GM12891 (cell line): ENCODE data around the gene TMEM273.
"Not testable (repeated sequence)": the region's sequence is repeated elsewhere in the genome, so short reads cannot be mapped to it uniquely, and the experiment has no call there.

Source experiments
- DNase-seq: peaks from one replicate; pipeline ENCODE4 v3.0.0; 2011; ENCODE audit warnings: low spot score; ENCODE audit not compliant: insufficient read length
- FAIRE-seq: peaks from 2 replicates; lab custom pipeline; 2011; peaks lifted over from hg19 to GRCh38; lab: Jason Lieb, UNC
- PAX5 ChIP-seq: IDR thresholded peaks from 2 replicates; pipeline ENCODE4 v1.6.1; 2011; ENCODE audit warnings: low read length, moderate library complexity, mild to moderate bottlenecking; ENCODE audit not compliant: insufficient read depth, severe bottlenecking
- POLR2A ChIP-seq: IDR thresholded peaks from 2 replicates; pipeline ENCODE4 v1.6.1; 2011; ENCODE audit warnings: low read depth, low read length, control low read depth
- POLR2AphosphoS5 ChIP-seq: IDR thresholded peaks from 2 replicates; pipeline ENCODE4 v1.6.1; 2011; ENCODE audit warnings: low read depth, low read length, control low read depth
- POU2F2 ChIP-seq: IDR thresholded peaks from 2 replicates; pipeline ENCODE4 v1.6.1; 2011; ENCODE audit warnings: low read depth, mild to moderate bottlenecking, control low read depth, low read length, moderate library complexity
- SPI1 ChIP-seq: IDR thresholded peaks from 2 replicates; pipeline ENCODE4 v1.6.1; 2011; ENCODE audit warnings: low read depth, low read length, control low read depth
- TAF1 ChIP-seq: IDR thresholded peaks from 2 replicates; pipeline ENCODE4 v1.6.1; 2011; ENCODE audit warnings: low read depth, low read length, control low read depth

The TMEM273 gene

DNA sequence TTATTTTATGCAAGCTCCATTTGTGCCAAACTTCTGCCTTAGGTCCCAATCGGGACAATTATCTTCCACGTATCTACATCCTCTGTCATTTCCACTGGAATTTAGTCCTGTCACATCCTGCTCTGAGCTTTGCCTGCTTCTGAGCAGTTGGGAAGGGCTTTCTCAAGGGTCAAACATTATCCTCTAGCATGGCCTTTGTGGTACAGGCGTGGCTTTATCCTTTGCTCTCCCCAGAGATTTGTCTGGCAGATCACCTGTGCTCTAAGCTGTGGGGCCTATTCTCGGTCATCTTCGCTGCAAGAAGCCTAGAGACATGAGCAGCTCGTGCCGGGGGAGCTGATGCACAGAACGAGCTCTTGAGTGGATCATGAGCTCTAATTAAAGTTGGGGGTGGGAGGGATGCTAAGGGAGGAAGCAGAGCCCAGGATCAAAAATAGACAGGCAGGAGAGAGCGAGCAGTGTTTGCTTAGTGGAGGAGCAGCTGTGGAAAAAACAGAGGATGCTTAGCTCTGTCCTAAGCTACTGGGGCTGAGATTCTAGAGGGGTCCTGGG lies 19.8 kb upstream of the TMEM273 start:
- FAIRE-seq (no peak), DNase-seq (no peak)
- TF ChIP-seq POLR2AphosphoS5 (no peak), POLR2A (no peak), POU2F2 (no peak), SPI1 (no peak), PAX5 (no peak), TAF1 (no peak)

DNA sequence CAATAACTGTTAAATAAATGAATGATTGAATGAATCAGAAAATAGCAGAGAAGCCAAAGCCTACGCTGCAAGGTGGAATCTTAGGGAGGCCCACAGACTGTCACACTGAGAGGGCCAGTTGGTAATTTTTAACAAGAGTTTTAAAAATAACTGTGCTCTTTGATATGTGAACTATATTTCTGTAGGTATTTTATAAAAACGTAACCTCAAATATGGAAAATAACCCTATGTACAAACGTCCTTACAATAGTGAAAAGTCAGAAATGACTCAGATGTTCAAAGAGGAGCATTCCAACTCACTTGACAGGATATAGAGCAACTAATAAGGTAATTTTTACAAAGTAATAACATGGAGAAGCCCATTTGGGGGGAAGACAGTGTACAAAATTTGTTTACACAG lies 18.9 kb upstream of the TMEM273 start:
- TF ChIP-seq SPI1 (no peak), POLR2AphosphoS5 (no peak), PAX5 (no peak)
- FAIRE-seq (no peak), DNase-seq (no peak)

DNA sequence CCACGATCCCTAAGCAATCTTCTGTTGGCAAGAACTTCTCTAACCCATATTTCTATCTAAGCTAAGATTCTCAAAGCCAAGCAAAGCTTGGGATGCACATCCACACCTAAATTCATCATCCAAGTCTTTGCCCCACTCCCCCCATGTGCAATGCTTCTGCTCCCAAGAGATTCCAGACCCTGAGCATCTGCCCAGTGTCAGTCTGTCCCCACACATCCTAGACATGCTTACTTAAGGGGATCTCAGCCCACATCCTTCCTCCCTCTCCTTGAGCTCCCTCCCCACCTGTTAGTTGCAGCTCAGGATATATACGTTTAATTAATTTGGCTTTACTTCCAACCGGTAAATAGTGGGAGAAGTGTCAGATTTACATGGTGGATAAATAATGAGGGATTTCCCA lies 17.0 kb upstream of the TMEM273 start:
- no peak for FAIRE-seq
- TF ChIP-seq TAF1 (no peak), POU2F2 (no peak), SPI1 (no peak), POLR2AphosphoS5 (no peak), PAX5 (no peak), POLR2A (no peak)
- no peak for DNase-seq

DNA sequence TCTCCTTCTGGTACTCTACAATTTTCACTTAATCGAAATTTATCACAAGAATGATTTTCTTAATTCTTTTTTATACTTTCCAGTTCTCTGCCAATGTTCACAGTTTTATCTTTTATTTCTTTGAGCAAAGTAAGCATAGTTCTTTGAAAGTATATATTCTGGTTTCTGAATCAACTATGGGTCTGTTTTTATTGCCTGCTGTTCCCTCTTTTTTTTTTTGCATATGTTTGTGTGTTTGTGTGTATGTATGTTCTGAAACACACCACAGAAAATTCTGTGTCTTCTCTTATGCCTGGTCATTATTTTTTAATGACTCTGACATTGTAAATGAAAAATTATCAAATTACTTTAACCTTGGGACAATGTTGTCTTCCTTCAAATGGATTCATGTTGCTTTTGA lies 15.9 kb upstream of the TMEM273 start:
- no peak for TF ChIP-seq POLR2A
- TF ChIP-seq SPI1, result no peak
- no peak for TF ChIP-seq POU2F2
- TF ChIP-seq PAX5, result no peak
- TF ChIP-seq TAF1, result no peak
- no peak for TF ChIP-seq POLR2AphosphoS5
- DNase-seq (no peak), FAIRE-seq (no peak)

DNA sequence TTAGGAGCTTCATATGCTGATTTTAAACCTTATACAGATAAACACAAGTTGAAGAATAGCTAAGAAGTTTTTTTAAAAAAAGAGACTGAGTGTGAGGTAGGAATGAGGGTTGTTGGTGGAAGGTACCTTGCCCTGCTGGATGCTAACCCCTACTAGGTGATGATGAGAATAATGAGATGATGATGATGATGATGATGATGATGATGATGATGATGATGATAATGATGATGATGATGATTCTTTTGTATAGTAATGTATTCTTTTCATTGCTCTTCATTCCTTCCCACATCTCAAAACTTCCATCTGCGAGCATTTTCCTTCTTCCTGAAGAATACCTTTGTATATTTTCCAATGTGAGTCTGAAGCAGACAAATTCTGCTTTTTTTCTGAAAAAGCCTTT lies 14.1 kb upstream of the TMEM273 start:
- no peak for DNase-seq
- TF ChIP-seq SPI1 (no peak), POU2F2 (no peak), PAX5 (no peak), TAF1 (no peak), POLR2A (no peak)
- no peak for FAIRE-seq

DNA sequence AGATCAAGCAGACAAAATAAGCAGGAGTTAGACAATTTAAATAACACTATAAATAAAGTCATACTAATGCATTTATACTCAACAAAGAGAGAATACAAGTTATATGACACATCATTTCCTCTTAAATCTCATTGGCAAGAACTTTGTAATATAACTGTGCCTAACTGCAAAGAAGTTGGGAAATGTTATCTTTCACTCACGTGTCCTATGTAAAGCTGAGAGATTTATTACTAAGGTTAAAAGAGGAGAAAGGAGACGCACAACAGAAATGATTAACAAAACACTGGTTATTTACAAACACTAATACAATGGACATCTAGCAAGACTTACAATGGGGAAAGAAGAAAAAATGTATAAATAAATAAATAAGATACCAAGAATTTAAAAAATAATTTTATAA lies 12.7 kb upstream of the TMEM273 start:
- FAIRE-seq, result no peak
- DNase-seq, result no peak
- TF ChIP-seq SPI1 (no peak), POLR2AphosphoS5 (no peak), POU2F2 (no peak), TAF1 (no peak), PAX5 (no peak), POLR2A (no peak)

DNA sequence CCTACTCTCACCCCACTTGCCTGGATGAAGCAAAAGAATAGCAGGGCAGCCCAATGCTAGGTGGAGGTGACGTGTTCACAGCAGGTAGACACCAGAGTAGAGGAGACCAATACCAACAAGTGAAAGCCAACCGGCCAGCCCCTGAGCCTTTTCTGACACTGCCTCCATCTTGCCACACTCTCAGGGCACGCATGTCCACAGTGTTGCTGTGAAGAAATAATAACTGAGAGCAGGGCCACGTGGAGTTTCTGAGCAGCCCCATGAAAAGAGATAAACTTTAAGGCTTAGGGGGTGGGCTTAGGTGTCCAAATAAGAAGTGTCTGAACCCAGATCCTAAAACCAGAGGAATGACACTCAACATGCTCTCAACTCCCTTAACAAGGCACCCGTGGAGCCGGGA lies 9.0 kb upstream of the TMEM273 start:
- DNase-seq (no peak), FAIRE-seq (no peak)
- TF ChIP-seq SPI1, result no peak
- no peak for TF ChIP-seq POLR2AphosphoS5
- no peak for TF ChIP-seq POU2F2
- TF ChIP-seq POLR2A, result no peak

DNA sequence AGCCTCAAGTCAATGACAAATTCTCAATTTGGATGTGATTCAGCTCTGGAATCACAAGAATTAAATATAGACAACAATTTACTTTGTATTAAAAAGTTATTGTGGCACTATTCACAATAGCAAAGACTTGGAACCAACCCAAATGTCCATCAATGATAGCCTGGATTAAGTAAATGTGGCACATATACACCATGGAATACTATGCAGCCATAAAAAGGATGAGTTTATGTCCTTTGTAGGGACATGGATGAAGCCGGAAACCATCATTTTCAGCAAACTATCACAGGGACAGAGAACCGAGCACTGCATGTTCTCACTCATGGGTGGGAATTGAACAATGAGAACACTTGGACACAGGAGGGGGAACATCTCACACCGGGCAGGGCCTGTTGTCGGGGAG lies 7.7 kb upstream of the TMEM273 start:
- not testable (repeated sequence) for DNase-seq, FAIRE-seq

DNA sequence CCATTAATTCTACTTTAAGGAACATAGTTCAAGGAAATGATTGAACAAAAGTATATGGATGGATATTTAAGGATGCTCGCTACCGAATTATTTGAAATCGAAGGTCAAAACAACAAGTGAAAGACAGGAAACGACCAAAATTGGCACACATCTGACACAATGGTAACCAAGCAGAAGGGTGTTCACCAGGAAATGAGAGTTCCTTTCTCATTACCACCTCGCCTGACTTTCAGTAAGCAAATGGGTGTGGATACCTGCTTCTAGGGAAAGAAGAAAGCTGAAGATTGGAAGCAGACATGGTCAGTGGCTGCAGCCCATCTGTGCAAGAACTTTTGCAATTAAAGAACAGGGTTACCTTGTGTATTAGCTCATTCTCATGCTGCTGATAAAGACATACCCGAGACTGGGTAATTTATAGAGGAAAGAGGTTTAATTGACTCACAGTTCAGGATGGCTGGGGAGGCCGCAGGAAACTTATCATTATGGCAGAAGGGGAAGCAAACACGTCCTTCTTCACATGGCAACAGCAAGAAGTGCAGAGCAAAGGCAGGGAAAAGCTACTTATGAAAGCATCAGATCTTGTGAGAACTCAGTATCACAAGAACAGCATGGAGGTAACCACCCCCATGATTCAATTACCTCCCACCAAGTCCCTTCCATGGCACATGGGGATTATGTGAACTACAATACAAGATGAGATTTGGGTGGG lies 6.2 kb upstream of the TMEM273 start:
- FAIRE-seq (peak; percentile 60), DNase-seq (no peak)
- TF ChIP-seq TAF1, result no peak
- TF ChIP-seq POU2F2, result no peak
- no peak for TF ChIP-seq SPI1
- TF ChIP-seq PAX5, result no peak
- TF ChIP-seq POLR2A, result no peak

DNA sequence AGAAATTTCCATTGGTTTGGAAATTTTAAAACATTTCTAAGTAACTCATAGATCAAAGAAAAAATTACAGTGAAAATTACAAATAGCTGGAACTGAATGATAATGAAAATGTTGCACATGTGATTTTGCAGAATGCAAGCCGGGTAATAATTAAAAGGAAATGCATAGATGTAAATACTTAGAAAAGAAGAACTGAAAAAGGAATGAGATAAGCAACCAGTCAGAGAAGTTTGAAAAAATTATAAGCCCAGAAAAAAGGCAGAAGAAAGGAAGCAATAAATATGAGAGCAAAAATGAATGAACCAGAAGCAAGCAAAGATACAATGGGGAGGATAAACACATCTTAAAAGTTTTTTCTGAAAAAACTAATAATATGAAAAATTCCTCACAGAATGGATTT lies 3.2 kb upstream of the TMEM273 start:
- TF ChIP-seq POLR2A (no peak), SPI1 (peak; percentile 79)
- FAIRE-seq, result no peak
- DNase-seq, result no peak
